ENCODE data around the gene PDE7B. TPM values are rescaled to one million over a fixed set of nuclear protein-coding genes. Genes with fewer than 3 reads are reported as not detected.

The PDE7B gene
- total and polyA plus RNA-seq, 2 of the 13 experiments (the other 11 are each of a cell fraction or from before 2014, with no cell fraction given), result not detected

DNA sequence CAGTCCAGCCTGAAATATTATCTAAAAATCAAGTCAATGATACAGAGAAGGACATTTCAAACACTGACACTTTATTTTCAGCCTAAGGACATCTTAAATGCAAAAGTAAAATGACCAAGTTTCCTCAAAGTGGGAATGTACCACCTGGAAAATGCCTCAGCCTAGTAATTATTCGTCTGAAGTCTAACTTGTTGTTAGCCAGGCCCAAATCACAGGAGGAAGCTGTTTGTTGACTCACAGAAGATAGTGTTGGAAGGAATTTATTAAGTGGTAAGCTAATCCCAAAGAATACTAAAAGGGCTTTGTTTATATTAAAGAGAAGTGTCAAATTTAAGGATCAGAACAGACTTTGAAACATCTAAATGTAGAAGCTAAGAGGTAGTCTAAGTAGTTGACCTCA, 2.5 kb downstream of the PDE7B start (continued):
- TF ChIP-seq, protein P1, sequence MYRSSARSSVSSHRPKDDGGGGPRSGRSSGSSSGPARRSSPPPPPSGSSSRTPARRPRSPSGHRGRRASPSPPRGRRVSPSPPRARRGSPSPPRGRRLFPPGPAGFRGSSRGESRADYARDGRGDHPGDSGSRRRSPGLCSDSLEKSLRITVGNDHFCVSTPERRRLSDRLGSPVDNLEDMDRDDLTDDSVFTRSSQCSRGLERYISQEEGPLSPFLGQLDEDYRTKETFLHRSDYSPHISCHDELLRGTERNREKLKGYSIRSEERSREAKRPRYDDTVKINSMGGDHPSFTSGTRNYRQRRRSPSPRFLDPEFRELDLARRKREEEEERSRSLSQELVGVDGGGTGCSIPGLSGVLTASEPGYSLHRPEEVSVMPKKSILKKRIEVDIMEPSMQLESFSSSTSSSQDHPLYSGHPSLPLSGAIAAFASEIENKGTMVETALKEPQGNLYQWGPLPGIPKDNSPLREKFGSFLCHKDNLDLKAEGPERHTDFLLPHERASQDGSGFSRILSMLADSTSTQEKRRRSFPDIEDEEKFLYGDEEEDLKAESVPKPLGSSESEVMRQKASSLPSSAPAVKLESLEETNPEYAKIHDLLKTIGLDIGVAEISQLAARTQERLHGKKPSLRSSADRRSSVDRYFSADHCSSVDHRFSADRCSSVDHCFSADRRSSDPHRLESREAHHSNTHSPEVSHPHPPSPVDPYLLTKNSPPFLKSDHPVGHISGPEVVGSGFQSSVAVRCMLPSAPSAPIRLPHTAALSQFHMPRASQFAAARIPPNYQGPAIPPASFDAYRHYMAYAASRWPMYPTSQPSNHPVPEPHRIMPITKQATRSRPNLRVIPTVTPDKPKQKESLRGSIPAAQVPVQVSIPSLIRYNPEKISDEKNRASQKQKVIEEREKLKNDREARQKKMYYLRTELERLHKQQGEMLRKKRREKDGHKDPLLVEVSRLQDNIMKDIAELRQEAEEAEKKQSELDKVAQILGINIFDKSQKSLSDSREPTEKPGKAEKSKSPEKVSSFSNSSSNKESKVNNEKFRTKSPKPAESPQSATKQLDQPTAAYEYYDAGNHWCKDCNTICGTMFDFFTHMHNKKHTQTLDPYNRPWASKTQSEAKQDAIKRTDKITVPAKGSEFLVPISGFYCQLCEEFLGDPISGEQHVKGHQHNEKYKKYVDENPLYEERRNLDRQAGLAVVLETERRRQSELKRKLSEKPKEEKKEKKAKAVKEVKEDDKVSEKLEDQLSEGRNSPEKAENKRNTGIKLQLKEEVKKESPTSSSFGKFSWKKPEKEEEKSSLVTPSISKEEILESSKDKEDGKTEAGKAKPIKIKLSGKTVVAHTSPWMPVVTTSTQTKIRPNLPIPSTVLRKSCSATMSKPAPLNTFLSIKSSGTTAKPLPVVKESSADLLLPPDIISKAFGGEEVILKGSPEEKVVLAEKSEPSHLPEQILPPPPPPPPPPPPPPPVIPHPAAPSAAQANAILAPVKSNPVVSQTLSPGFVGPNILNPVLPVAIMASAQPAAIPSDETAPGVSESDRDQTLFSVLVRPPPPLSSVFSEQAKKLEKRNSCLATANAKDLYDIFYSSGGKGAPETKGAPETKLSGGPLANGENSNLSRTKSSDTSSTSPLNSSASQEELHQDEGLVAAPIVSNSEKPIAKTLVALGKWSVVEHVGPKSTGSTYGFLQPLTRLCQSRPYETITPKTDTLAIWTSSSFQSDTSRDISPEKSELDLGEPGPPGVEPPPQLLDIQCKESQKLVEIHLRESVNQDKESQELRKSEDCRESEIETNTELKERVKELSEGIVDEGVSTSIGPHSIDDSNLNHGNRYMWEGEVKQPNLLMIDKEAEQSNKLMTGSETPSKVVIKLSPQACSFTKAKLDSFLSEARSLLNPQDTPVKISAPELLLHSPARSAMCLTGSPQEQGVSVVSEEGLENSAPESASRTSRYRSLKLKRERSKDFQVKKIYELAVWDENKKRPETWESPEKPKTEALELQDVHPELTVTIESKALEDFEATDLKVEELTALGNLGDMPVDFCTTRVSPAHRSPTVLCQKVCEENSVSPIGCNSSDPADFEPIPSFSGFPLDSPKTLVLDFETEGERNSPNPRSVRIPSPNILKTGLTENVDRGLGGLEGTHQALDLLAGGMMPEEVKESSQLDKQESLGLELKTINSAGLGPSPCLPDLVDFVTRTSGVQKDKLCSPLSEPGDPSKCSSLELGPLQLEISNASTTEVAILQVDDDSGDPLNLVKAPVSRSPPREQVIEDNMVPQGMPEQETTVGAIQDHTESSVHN (CRISPR knock-in tag; IDR thresholded peaks at IDR 0.05), result no peak
- TF ChIP-seq EEA1 (CRISPR knock-in tag; IDR thresholded peaks at IDR 0.05; ENCODE audit: borderline replicate concordance), result no peak
- TF ChIP-seq, protein P2, sequence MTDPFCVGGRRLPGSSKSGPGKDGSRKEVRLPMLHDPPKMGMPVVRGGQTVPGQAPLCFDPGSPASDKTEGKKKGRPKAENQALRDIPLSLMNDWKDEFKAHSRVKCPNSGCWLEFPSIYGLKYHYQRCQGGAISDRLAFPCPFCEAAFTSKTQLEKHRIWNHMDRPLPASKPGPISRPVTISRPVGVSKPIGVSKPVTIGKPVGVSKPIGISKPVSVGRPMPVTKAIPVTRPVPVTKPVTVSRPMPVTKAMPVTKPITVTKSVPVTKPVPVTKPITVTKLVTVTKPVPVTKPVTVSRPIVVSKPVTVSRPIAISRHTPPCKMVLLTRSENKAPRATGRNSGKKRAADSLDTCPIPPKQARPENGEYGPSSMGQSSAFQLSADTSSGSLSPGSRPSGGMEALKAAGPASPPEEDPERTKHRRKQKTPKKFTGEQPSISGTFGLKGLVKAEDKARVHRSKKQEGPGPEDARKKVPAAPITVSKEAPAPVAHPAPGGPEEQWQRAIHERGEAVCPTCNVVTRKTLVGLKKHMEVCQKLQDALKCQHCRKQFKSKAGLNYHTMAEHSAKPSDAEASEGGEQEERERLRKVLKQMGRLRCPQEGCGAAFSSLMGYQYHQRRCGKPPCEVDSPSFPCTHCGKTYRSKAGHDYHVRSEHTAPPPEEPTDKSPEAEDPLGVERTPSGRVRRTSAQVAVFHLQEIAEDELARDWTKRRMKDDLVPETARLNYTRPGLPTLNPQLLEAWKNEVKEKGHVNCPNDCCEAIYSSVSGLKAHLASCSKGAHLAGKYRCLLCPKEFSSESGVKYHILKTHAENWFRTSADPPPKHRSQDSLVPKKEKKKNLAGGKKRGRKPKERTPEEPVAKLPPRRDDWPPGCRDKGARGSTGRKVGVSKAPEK (CRISPR knock-in tag; IDR thresholded peaks at IDR 0.05; ENCODE audit: borderline replicate concordance), result no peak
- TF ChIP-seq ZNF761 (CRISPR knock-in tag; conservative IDR thresholded peaks at IDR 0.05), result no peak
- TF ChIP-seq, protein P3, sequence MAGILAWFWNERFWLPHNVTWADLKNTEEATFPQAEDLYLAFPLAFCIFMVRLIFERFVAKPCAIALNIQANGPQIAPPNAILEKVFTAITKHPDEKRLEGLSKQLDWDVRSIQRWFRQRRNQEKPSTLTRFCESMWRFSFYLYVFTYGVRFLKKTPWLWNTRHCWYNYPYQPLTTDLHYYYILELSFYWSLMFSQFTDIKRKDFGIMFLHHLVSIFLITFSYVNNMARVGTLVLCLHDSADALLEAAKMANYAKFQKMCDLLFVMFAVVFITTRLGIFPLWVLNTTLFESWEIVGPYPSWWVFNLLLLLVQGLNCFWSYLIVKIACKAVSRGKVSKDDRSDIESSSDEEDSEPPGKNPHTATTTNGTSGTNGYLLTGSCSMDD (CRISPR knock-in tag; IDR thresholded peaks at IDR 0.05), result no peak
